Osteoblast (primary cell): ENCODE data around the gene UBE2L3. TPM values are rescaled to one million over a fixed set of nuclear protein-coding genes. Genes with fewer than 3 reads are reported as not detected.

Source experiments
- DNase-seq: peaks from one replicate; pipeline ENCODE4 v3.0.0; 2011; ENCODE audit warnings: low spot score, mixed read lengths; ENCODE audit not compliant: insufficient read length; ENCODE audit errors: missing footprints
- H2AFZ ChIP-seq: 2 replicates; pipeline ENCODE4 v1.6.0; 2011; ENCODE audit warnings: mild to moderate bottlenecking, low read length
- H3K27ac ChIP-seq: 2 replicates; pipeline ENCODE4 v1.5.1; 2011; ENCODE audit warnings: mild to moderate bottlenecking, low read depth, low read length, moderate library complexity
- H3K27me3 ChIP-seq: 2 replicates; pipeline ENCODE4 v1.6.0; 2012; ENCODE audit warnings: mild to moderate bottlenecking, control low read depth, inconsistent platforms, low read length, moderate library complexity; ENCODE audit not compliant: insufficient read depth
- H3K36me3 ChIP-seq: 2 replicates; pipeline ENCODE4 v1.5.1; 2011; ENCODE audit warnings: mild to moderate bottlenecking, low read length, control low read depth, moderate library complexity; ENCODE audit not compliant: insufficient read depth
- H3K4me1 ChIP-seq: 2 replicates; pipeline ENCODE4 v1.5.1; 2011; ENCODE audit warnings: mild to moderate bottlenecking, low read length, control low read depth, moderate library complexity; ENCODE audit not compliant: insufficient read depth
- H3K4me2 ChIP-seq: 2 replicates; pipeline ENCODE4 v1.6.0; 2011; ENCODE audit warnings: mild to moderate bottlenecking, low read length; ENCODE audit not compliant: insufficient read depth
- H3K4me3 ChIP-seq: fragments of 200-600 bp; sonication (generic); 3 replicates; pipeline ENCODE4 v1.5.1; 2012; ENCODE audit warnings: mild to moderate bottlenecking, low read length, inconsistent platforms; ENCODE audit not compliant: insufficient read depth
- H3K79me2 ChIP-seq: 2 replicates; pipeline ENCODE4 v1.6.0; 2012; ENCODE audit warnings: mild to moderate bottlenecking, low read length, control low read depth, inconsistent platforms; ENCODE audit not compliant: insufficient read depth
- H3K9me3 ChIP-seq: 2 replicates; pipeline ENCODE4 v1.5.1; 2011; ENCODE audit warnings: low read depth, low read length, control low read depth
- H4K20me1 ChIP-seq: 2 replicates; pipeline ENCODE4 v1.6.0; 2012; ENCODE audit warnings: mild to moderate bottlenecking, low read length, control low read depth; ENCODE audit not compliant: insufficient read depth
- CTCF ChIP-seq: IDR thresholded peaks from 2 replicates; pipeline ENCODE4 v1.5.1; 2011; ENCODE audit warnings: mild to moderate bottlenecking, low read depth, low read length, moderate library complexity; ENCODE audit errors: extremely low read depth
- total RNA-seq: library from RNA; depleted of rRNA; stranded (reverse); fragments of >200 nt; gene quantifications from 2 replicates; pipeline ENCODE4 v1.2.3, GENCODE V29; 2012

UBE2L3 gene
- total RNA-seq, 1 donor = 40.2 TPM

DNA sequence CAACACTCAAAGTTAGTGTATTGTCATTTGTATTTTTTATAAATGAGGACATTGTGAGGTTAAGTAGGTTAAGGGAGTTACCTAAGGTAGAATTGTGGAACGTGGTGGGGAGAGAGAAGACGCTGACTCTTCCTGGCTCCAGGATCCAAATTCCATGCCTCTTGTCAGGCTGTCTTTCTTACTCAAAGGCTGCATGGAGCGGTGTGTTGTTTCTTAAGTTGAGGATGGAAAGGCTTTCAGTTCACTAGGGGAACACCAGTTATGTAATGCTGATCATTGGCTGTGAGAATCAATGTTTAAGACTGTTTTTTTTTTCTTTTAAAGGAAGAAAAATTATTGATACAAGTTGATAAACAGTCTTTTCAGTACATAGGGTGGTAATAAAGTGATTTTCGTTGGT lies 2.9 kb downstream of the UBE2L3 start:
- peaks cover 81% of the 10 kb centered on the region for H3K79me2 ChIP-seq
- H3K27ac ChIP-seq = no peak overlapping the region
- DNase-seq = no peak
- H2AFZ ChIP-seq = no peak overlapping the region
- peaks cover 30% of the 10 kb centered on the region for H3K4me1 ChIP-seq
- TF ChIP-seq CTCF = no peak
- no peak overlapping the region for H3K4me3 ChIP-seq
- peaks cover 65% of the 10 kb centered on the region for H4K20me1 ChIP-seq
- no peaks in the 10 kb centered on the region for H3K9me3 ChIP-seq
- no peaks in the 10 kb centered on the region for H3K27me3 ChIP-seq
- H3K36me3 ChIP-seq = peaks cover 5% of the 10 kb centered on the region
- no peak overlapping the region for H3K4me2 ChIP-seq

- Histone ChIP-seq H3K27me3 (no peaks in the 10 kb centered on the region), H4K20me1 (peaks cover 74% of the 10 kb centered on the region), H3K4me2 (no peak overlapping the region), H3K79me2 (peaks cover 94% of the 10 kb centered on the region), H2AFZ (no peak overlapping the region), H3K4me3 (no peak overlapping the region), H3K4me1 (peaks cover 30% of the 10 kb centered on the region), H3K36me3 (peaks cover 5% of the 10 kb centered on the region), H3K27ac (no peak overlapping the region), H3K9me3 (no peaks in the 10 kb centered on the region)
- no peak for DNase-seq
- no peak for TF ChIP-seq CTCF
These were observed 4.2 kb downstream of the UBE2L3 start for GRCh38 chr22:21571679-21572078.

DNA sequence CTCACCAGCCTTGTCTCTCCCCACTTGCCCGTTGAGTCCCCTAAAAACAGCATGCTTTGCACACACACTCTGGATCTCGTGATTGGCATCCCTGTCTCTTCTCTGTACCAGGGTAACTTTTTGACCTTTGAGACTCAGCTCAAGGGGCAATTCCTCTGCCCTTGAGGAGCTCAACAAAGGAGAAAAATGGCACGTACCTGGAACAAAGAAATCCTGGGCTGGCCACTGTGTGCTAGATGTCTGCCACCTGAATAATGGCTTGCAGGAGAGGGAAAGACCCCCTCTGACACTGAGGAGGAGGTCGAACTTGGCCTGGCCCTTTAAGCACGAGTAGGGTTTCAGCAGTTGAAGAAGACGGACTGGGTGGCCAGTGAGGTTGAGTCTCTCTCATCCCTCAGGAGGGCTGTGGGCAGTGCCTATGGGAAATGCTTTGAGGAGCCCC lies 5.8 kb downstream of the UBE2L3 start:
- H3K36me3 ChIP-seq = peaks cover 5% of the 10 kb centered on the region
- TF ChIP-seq CTCF = no peak
- no peak overlapping the region for H3K4me3 ChIP-seq
- no peak overlapping the region for H3K27ac ChIP-seq
- DNase-seq = no peak
- no peak overlapping the region for H2AFZ ChIP-seq
- H3K27me3 ChIP-seq = no peaks in the 10 kb centered on the region
- peaks cover 85% of the 10 kb centered on the region for H4K20me1 ChIP-seq
- no peak overlapping the region for H3K4me2 ChIP-seq
- H3K79me2 ChIP-seq = peaks cover 99% of the 10 kb centered on the region
- H3K4me1 ChIP-seq = peaks cover 30% of the 10 kb centered on the region
- no peaks in the 10 kb centered on the region for H3K9me3 ChIP-seq

- peaks cover 83% of the 10 kb centered on the region for H4K20me1 ChIP-seq
- peaks cover 5% of the 10 kb centered on the region for H3K36me3 ChIP-seq
- no peak for TF ChIP-seq CTCF
- no peak for DNase-seq
- no peaks in the 10 kb centered on the region for H3K27me3 ChIP-seq
- H3K9me3 ChIP-seq = no peaks in the 10 kb centered on the region
- peak overlapping the region; percentile 23 for H3K4me2 ChIP-seq
- H3K4me3 ChIP-seq = no peak overlapping the region
- H2AFZ ChIP-seq = no peak overlapping the region
- peak overlapping the region; percentile 2 for H3K27ac ChIP-seq
- H3K79me2 ChIP-seq = peaks cover 99% of the 10 kb centered on the region
- peaks cover 26% of the 10 kb centered on the region for H3K4me1 ChIP-seq
These were observed 6.4 kb downstream of the UBE2L3 start for GRCh38 chr22:21573750-21574494.
